ENCODE data around the gene ERCC4. TPM values are rescaled to one million over a fixed set of nuclear protein-coding genes. Genes with fewer than 3 reads are reported as not detected.

ERCC4 gene
- total and polyA plus RNA-seq, 8 donors = 1.2 to 6.7 (median 4.9) TPM

Other genes with a start within 250 kb of the ERCC4 start
- 10 to 100 TPM; 20.6 to 36.6 (median 26.8) TPM for gene MRTFB, start 151.2 kb downstream of the ERCC4 start, total RNA-seq
- gene MRTFB, start 151.2 kb downstream of the ERCC4 start, polyA plus RNA-seq = 1 to 10 TPM; 8.7 to 9.7 TPM